ENCODE results near the gene SGO1.

DNA sequence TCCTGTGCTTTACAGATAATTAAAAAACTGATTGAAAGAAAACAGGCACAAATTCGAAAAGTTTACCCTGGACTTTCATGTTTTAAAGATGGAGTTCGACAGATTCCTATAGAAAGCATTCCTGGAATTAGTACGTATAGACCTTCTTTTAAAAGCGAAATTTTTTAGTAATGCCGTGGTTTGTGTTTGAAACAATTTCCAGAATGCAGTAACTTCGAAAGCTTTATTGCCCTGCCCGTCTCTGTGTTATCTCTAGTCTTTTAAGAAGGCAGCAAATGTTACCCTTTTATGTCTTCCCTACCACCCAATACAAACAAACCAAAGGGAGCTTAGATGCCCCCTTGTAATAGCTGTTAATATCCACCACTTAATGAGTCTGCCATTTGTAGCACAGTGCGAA is 39.7 kb downstream of the SGO1 start:
- TF ChIP-seq, protein P1, sequence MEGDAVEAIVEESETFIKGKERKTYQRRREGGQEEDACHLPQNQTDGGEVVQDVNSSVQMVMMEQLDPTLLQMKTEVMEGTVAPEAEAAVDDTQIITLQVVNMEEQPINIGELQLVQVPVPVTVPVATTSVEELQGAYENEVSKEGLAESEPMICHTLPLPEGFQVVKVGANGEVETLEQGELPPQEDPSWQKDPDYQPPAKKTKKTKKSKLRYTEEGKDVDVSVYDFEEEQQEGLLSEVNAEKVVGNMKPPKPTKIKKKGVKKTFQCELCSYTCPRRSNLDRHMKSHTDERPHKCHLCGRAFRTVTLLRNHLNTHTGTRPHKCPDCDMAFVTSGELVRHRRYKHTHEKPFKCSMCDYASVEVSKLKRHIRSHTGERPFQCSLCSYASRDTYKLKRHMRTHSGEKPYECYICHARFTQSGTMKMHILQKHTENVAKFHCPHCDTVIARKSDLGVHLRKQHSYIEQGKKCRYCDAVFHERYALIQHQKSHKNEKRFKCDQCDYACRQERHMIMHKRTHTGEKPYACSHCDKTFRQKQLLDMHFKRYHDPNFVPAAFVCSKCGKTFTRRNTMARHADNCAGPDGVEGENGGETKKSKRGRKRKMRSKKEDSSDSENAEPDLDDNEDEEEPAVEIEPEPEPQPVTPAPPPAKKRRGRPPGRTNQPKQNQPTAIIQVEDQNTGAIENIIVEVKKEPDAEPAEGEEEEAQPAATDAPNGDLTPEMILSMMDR (IDR thresholded peaks at IDR 0.05; ENCODE audit: low read depth, low read length), result no peak
- no peak for TF ChIP-seq EZH2phosphoT487 (IDR thresholded peaks at IDR 0.05; ENCODE audit: low read depth)
